KMS-11 (cell line): Measurements from ENCODE around the gene TTC38.
A peak's percentile ranks its signal among the peaks of the same experiment; 100 is the strongest.

Experiments used
- H2AFZ ChIP-seq: fragments of 200-600 bp; sonication (generic); 2 replicates; pipeline ENCODE4 v1.6.1; 2016; ENCODE audit warnings: antibody characterized with exemption, mixed run types, low read depth
- H3K27ac ChIP-seq: fragments of 200-600 bp; sonication (generic); 2 replicates; pipeline ENCODE4 v1.6.1; 2016; ENCODE audit warnings: mild to moderate bottlenecking, mixed run types
- H3K27me3 ChIP-seq: fragments of 200-600 bp; sonication (generic); 2 replicates; pipeline ENCODE4 v1.6.1; 2017; ENCODE audit warnings: mild to moderate bottlenecking, low read depth, mixed run types, moderate library complexity; ENCODE audit not compliant: insufficient read depth
- H3K36me3 ChIP-seq: fragments of 200-600 bp; sonication (generic); 2 replicates; pipeline ENCODE4 v1.6.1; 2017; ENCODE audit warnings: mild to moderate bottlenecking, mixed run types; ENCODE audit not compliant: insufficient read depth
- H3K4me1 ChIP-seq: fragments of 200-600 bp; sonication (generic); 2 replicates; pipeline ENCODE4 v1.6.1; 2016; ENCODE audit warnings: mild to moderate bottlenecking, low read depth, mixed run types; ENCODE audit not compliant: poor library complexity, severe bottlenecking
- H3K4me2 ChIP-seq: fragments of 200-600 bp; sonication (generic); 2 replicates; pipeline ENCODE4 v1.7.0; 2016; ENCODE audit warnings: mild to moderate bottlenecking, mixed run types
- H3K4me3 ChIP-seq: fragments of 200-600 bp; sonication (generic); IDR thresholded peaks from 2 replicates; pipeline ENCODE4 v1.6.1; 2017; ENCODE audit warnings: low read depth, low read length, mixed read lengths; ENCODE audit not compliant: insufficient read depth
- H3K79me2 ChIP-seq: fragments of 200-600 bp; sonication (generic); 2 replicates; pipeline ENCODE4 v1.6.1; 2016; ENCODE audit warnings: low read depth, mixed run types; ENCODE audit not compliant: insufficient read depth
- H3K9ac ChIP-seq: fragments of 200-600 bp; sonication (generic); 2 replicates; pipeline ENCODE4 v1.6.1; 2016; ENCODE audit warnings: mild to moderate bottlenecking, mixed run types
- H4K20me1 ChIP-seq: fragments of 200-600 bp; sonication (generic); 2 replicates; pipeline ENCODE4 v1.6.1; 2016; ENCODE audit warnings: mild to moderate bottlenecking, mixed run types; ENCODE audit not compliant: insufficient read depth
- CTCF ChIP-seq: fragments of 200-600 bp; sonication (generic); conservative IDR thresholded peaks from 2 replicates; pipeline ENCODE4 v1.6.1; 2017; ENCODE audit warnings: low read depth, mild to moderate bottlenecking, antibody characterized with exemption, low read length, moderate library complexity, mixed read lengths

The TTC38 gene

GRCh38 chr22:46331496-46331895, 63.7 kb downstream of the TTC38 start:
- Histone ChIP-seq H3K4me2 (no peak overlapping the region), H3K36me3 (no peaks in the 10 kb centered on the region; the same call in 1 of the 2 replicates)
- no peak for TF ChIP-seq CTCF

GRCh38 chr22:46335201-46336118, 67.7 kb downstream of the TTC38 start, which contains the start of gene TRMU:
TRMU (plus strand) TSS chr22:46335714; CDS start chr22:46335765, 51 bp downstream.
- H4K20me1 ChIP-seq = no peaks in the 10 kb centered on the region
- H3K36me3 ChIP-seq = no peaks in the 10 kb centered on the region

More at GRCh38 chr22:46331496-46331895, 63.7 kb downstream of the TTC38 start:
- H3K27ac ChIP-seq = no peak overlapping the region
- peaks cover 8% of the 10 kb centered on the region for H3K79me2 ChIP-seq
- no peaks in the 10 kb centered on the region for H4K20me1 ChIP-seq
- no peaks in the 10 kb centered on the region for H3K27me3 ChIP-seq
- H3K4me1 ChIP-seq = peaks cover 19% of the 10 kb centered on the region
- no peak overlapping the region for H2AFZ ChIP-seq
- no peak overlapping the region for H3K9ac ChIP-seq
- no peak overlapping the region for H3K4me3 ChIP-seq

GRCh38 chr22:46336119-46337078, 68.6 kb downstream of the TTC38 start:
- no peaks in the 10 kb centered on the region for H4K20me1 ChIP-seq
- H2AFZ ChIP-seq = peak overlapping the region; percentile 78
- peak overlapping the region; percentile 59; the same call in 1 of the 2 replicates for H3K9ac ChIP-seq
- peak overlapping the region; percentile 93 for H3K4me2 ChIP-seq
- H3K79me2 ChIP-seq = peaks cover 26% of the 10 kb centered on the region
- no peaks in the 10 kb centered on the region for H3K27me3 ChIP-seq
- no peaks in the 10 kb centered on the region for H3K36me3 ChIP-seq
- no peak for TF ChIP-seq CTCF
- H3K27ac ChIP-seq = peak overlapping the region; percentile 40
- H3K4me3 ChIP-seq = no peak overlapping the region
- H3K4me1 ChIP-seq = peaks cover 26% of the 10 kb centered on the region

More at GRCh38 chr22:46335201-46336118, 67.7 kb downstream of the TTC38 start, which contains the start of gene TRMU:
- no peak within 1 kb of the TSS for H3K4me3 ChIP-seq
- peak within 1 kb of the TSS; percentile 59; the same call in 1 of the 2 replicates for H3K9ac ChIP-seq
- H3K4me1 ChIP-seq = peaks cover 26% of the 10 kb centered on the region
- H3K4me2 ChIP-seq = peak within 1 kb of the TSS; percentile 93
- peaks cover 26% of the 10 kb centered on the region for H3K79me2 ChIP-seq
- H3K27me3 ChIP-seq = no peaks in the 10 kb centered on the region
- no peak for TF ChIP-seq CTCF
- peak within 1 kb of the TSS; percentile 40 for H3K27ac ChIP-seq
- H2AFZ ChIP-seq = peak within 1 kb of the TSS; percentile 78

GRCh38 chr22:46337870-46338269, 70.1 kb downstream of the TTC38 start:
- peaks cover 26% of the 10 kb centered on the region for H3K4me1 ChIP-seq
- no peak overlapping the region for H3K4me3 ChIP-seq
- no peak for TF ChIP-seq CTCF
- H4K20me1 ChIP-seq = no peaks in the 10 kb centered on the region
- no peaks in the 10 kb centered on the region for H3K36me3 ChIP-seq
- no peak overlapping the region for H3K27ac ChIP-seq
- no peak overlapping the region for H3K9ac ChIP-seq
- no peak overlapping the region for H3K4me2 ChIP-seq
- H3K27me3 ChIP-seq = no peaks in the 10 kb centered on the region
- no peak overlapping the region for H2AFZ ChIP-seq
- H3K79me2 ChIP-seq = peaks cover 26% of the 10 kb centered on the region
